ENCODE results near the gene DAD1.
"Not testable (repeated sequence)": the region's sequence is repeated elsewhere in the genome, so short reads cannot be mapped to it uniquely, and the experiment has no call there.

Gene DAD1

DNA sequence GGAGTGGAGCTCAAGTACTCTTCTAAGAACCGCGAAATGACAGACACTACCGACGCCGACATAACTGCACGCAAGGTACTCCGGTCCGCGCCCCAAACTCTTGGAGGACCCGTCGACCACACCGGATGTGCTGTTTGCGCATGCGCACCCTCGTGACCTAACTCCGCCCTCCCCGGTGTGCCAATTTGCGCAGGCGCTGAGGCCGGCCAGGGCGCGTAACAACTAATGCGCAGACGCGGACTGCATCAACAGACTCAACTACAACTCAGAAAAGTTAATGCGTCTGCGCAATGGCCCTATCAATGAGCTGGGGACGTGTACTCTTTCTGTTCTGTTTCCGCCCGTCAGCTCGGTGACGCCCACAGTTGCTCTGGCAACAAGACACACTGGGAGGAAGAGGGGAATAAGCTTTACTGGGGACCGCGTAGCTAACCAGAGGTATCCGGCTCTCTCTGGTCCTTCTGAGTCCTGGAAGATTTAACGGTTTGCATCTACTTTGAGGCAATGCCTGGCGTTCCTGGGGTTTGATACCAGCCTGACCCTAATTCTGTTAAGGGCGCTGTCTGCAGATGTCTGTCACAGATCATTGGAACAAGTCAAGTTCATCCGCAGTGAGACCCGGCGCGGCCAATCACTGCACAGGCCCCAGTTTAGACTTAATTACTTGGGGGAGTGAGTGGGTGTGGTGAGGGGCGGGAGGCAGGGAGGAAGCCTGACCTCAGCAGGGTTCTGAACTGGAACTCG is at the start of gene DAD1:
DAD1 (minus strand) TSS at position 129 of the 744 bp plus-strand sequence; CDS start at position 62, 67 bp downstream.
- peak; percentile 99 for DNase-seq

- not testable (repeated sequence) for DNase-seq
Observed at GRCh38 chr14:22635980-22636379, 47.0 kb upstream of the DAD1 start.

- DNase-seq: no peak
Observed at GRCh38 chr14:22634233-22634900, 45.3 kb upstream of the DAD1 start.

- DNase-seq: no peak
Observed at GRCh38 chr14:22630486-22630885, 41.5 kb upstream of the DAD1 start.

DNA sequence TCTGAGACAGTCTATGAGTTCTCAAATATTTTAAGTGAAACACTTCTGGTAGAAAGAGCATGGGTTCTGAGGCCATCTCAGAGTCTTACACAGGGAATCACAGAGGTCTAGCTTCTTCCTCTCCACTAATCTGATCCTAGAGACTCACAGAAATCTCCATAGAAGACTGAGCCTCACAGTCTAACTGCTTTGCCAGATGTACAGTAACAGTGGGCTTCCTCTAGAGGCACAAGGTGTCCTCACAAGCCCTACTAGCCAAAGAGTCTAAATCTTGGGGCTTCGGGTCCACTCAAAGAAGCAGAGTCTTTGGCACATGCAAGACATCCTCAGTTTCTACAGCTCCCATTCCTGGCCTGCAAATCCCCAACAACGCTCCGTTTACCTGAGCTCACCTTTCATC is 41.0 kb upstream of the DAD1 start:
- no peak for DNase-seq

GRCh38 chr14:22629361-22629760 is 40.3 kb upstream of the DAD1 start:
- no peak for DNase-seq

- DNase-seq: no peak
Observed at GRCh38 chr14:22627506-22628263, 38.7 kb upstream of the DAD1 start.

GRCh38 chr14:22626590-22626989 is 37.6 kb upstream of the DAD1 start:
- no peak for DNase-seq

- no peak for DNase-seq
Observed at GRCh38 chr14:22623047-22623446, 34.0 kb upstream of the DAD1 start.

DNA sequence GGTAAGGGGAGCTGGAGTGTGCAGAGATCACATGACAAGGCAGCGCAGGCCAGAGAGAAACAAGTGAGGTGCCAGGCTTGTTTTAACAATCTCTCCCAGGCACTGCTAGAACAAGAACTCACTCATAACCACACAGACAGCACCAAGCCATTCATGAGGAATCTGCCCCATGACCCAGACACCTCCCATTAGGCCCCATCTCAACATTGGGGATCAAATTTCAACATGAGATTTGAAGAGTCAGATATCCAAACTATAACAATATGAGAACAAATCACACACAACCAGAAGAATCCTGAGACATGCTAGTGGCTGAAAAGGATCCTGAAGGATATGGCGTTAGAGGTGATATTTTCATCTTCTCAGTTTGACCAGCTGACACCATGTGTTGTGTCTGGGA is 33.2 kb upstream of the DAD1 start:
- DNase-seq: no peak

- DNase-seq: not testable (repeated sequence)
Observed at GRCh38 chr14:22615765-22616164, 26.7 kb upstream of the DAD1 start.

- DNase-seq: no peak
Observed at GRCh38 chr14:22614240-22614799, 25.3 kb upstream of the DAD1 start.

DNA sequence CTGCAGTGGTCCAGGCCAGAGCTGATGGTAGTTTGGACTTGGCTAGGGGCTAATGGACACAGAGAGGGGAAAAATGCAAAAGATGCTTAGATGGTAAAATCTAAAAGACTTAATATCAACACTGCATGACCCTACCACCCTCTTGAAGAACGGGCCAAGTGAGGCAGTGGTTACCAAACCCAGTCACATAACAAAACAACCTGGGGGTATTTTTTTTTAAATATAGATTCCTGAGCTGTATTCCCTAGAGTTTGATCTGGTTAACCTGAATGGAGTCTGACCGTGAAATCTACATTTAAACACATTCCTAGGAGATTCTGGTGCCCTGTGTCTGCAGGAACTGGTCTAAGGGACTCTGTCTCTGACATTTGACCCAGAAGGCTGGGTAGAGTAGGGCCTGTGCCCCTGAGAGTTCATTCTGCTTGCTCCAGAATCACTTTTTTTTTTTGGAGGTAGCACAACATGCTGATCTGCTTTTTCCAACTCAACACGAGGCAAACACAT is 24.8 kb upstream of the DAD1 start:
- DNase-seq: no peak

DNA sequence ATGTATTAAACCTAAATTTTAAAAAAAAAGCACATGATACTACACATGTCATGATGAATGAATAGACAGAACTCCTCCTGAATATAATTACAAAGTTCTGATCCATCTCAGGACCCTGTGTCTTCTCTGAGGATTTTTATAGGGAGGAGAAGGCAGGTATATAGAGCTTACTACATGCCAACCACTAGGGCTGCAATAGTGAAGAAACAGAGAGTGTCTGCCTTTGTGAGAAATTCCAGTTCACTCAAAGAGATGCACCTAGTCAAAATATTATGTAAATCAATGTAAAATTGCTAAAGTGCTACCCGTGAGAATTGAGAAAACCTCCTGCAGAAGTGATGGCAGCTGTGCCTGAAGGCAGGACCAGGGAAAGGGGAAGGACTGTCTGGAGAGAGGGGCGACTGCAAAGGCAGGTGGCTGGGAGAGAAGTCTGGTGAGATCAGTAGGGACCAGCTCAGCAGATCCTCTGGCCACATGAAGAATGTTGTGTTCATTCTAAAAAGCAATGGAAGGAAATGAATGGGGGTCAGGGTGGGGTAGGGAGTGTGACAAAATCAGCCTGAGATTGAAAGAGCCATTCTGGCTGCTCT is 24.2 kb upstream of the DAD1 start:
- no peak for DNase-seq

- DNase-seq: no peak
Observed at GRCh38 chr14:22610931-22611330, 21.9 kb upstream of the DAD1 start.

DNA sequence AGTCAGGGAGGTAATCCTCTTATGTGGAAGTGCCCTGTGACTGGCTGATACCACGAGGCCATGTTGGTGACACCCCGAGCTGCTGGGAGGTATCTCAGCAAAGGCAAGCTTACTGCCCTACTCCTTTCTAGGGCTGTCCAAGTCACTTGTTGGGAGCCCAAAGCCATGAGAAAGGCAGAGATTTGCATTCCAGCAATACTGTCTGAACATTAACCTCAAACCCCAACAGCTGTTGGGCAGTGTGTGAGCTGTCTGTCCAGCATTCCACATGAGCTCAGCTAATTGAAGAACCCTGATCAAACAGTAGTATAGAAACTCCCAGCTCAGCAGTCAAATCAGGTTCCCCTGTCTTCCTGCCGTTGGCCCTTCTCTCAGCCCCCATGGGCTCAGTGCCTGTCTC is 18.3 kb upstream of the DAD1 start:
- DNase-seq: no peak

DNA sequence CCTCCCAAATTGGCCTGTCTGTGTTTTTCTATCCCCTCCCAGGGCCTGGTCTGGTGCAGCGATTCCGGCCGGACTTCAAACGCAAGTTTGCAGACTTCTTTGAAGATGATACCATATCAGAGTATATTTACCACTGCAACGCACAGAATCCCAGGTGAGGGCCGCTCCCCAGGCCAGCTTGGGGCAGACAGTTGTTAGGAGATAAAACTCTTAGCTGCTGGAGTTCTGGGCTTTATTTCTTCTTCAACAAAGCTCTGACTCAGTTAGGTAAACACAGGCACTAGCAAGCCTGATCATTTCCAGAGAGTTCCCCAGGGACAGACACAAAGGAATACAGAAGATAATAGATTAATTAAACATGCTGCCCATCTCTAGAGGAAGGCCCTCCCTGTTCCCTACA is 17.4 kb upstream of the DAD1 start:
- DNase-seq: peak; percentile 66

- DNase-seq: no peak
Observed at GRCh38 chr14:22602862-22603261, 13.8 kb upstream of the DAD1 start.

- no peak for DNase-seq
Observed at GRCh38 chr14:22601996-22602395, 13.0 kb upstream of the DAD1 start.

DNA sequence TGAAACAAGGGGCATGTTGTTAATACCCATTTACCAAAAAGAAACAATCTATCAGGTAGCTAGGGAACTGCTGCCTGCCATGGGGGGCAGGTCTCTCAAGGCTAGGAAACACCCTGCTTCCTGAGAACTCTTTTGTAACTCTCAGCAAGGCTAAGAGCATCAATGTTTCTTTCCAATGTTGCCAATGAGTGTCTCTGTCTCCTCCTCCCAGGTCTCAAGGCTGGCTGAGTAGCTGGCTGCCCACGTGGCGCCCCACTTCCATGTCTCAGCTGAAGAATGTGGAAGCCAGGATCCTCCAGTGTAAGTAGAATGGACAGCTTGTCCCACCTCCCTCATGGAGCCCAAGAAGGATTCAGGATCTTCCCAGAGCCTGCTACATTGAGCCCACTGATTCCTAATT is 12.4 kb upstream of the DAD1 start:
- DNase-seq: no peak

DNA sequence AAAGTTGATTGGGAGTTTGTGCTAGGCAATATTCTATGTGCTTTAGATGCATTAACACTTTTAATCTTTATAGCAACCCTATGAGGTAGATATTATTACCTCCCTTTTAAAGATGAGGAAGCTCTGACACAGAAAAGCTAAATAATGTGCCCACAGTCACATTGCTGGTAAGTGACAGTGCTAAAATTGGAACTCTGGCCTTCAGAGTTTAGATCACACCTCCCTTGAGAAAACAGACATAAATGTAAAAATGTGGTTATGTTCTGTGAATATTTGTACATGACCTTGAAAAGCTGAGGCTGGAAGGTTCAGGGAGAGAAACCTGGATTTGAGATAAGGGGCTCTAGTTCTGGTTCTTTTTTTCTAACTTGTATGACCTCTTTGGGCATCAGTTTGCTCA is 11.0 kb upstream of the DAD1 start:
- DNase-seq: no peak

GRCh38 chr14:22599349-22599748 is 10.3 kb upstream of the DAD1 start:
- no peak for DNase-seq

GRCh38 chr14:22598896-22599244 is 9.8 kb upstream of the DAD1 start:
- DNase-seq: peak; percentile 5

Data from COR-L47 (cell line).